ENCODE results near the gene DEPP1.
A peak's percentile ranks its signal among the peaks of the same experiment; 100 is the strongest.

Gene DEPP1

DNA sequence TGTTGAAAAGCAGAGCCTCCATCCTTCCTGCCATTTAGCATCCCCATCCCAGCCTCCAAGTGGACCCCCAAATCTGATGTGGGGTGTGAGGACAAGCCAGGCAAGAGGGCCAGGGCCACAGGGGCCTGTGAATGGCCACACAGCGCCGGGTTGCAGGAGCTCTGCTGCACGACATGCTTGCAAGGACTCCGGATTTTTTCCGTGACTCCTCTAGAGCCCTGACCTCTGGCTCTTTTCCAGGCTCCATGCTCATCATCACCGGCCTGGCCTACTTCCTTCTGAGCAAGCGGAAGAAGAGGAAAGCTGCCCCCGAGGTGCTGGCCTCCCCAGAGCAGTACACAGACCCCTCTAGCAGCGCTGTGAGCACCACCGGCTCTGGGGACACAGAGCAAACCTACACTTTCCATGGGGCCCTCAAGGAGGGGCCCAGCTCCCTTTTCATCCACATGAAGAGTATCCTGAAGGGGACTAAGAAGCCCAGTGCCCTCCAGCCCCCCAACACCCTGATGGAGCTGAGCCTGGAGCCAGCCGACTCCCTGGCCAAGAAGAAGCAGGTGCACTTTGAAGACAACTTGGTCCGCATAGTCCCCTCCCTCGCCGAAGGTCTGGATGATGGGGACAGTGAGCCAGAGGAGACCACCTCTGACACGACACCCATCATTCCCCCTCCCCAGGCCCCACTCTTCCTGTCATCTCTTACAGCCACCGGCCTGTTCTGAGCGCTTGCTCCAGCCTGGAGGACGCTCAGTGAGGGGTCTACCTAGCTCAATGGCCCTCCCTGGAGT lies 44.0 kb downstream of the DEPP1 start:
- TF ChIP-seq, protein P1, sequence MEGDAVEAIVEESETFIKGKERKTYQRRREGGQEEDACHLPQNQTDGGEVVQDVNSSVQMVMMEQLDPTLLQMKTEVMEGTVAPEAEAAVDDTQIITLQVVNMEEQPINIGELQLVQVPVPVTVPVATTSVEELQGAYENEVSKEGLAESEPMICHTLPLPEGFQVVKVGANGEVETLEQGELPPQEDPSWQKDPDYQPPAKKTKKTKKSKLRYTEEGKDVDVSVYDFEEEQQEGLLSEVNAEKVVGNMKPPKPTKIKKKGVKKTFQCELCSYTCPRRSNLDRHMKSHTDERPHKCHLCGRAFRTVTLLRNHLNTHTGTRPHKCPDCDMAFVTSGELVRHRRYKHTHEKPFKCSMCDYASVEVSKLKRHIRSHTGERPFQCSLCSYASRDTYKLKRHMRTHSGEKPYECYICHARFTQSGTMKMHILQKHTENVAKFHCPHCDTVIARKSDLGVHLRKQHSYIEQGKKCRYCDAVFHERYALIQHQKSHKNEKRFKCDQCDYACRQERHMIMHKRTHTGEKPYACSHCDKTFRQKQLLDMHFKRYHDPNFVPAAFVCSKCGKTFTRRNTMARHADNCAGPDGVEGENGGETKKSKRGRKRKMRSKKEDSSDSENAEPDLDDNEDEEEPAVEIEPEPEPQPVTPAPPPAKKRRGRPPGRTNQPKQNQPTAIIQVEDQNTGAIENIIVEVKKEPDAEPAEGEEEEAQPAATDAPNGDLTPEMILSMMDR (IDR thresholded peaks at IDR 0.05), result no peak
- no peak for TF ChIP-seq ZFX (IDR thresholded peaks at IDR 0.05; ENCODE audit: borderline replicate concordance)
- no peak overlapping the region for H3K27ac ChIP-seq

DNA sequence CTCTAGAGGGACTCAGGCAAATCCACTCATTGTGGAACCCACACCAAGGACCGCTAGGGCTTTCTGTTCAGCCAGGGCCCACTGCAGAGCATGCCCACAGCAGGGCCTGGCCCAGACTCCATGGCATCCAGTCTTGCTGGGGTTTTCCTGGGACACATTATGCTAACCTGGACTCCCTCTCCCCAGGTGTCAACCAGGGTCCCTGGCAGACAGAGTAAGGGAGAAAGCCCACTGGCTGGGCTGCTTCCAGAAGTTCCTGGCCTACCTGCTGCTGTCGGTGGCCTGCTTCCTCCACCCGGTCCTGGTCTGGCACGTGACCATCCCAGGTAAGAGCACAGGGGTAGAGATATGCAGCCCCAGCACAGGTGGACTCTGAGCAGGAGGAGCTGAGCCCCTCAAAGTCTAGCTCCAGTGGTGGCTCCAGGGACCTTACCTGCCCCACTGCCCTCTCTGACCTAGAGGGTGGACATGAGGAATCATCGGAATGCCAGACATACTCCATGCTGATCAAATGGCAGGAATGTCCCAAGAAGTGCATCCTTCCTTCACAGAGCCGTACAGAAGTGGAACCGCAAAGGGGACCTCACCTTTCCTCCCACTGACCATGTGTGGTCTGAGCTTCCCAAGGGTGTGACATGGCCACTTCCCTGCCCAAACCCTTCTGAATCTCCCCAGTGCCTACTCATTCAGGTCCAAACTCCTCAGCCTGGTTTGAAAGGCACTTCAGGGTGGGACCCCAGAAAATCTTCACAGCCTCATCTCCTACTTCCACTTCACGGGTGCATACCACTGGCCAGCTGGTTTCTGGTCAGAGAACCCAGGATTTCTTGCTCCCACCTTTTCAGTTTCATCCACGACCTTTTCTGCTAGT lies 44.9 kb downstream of the DEPP1 start:
- TF ChIP-seq ZFX (IDR thresholded peaks at IDR 0.05; ENCODE audit: borderline replicate concordance), result no peak
- TF ChIP-seq, protein P1 (IDR thresholded peaks at IDR 0.05), result no peak
- no peak overlapping the region for H3K27ac ChIP-seq

DNA sequence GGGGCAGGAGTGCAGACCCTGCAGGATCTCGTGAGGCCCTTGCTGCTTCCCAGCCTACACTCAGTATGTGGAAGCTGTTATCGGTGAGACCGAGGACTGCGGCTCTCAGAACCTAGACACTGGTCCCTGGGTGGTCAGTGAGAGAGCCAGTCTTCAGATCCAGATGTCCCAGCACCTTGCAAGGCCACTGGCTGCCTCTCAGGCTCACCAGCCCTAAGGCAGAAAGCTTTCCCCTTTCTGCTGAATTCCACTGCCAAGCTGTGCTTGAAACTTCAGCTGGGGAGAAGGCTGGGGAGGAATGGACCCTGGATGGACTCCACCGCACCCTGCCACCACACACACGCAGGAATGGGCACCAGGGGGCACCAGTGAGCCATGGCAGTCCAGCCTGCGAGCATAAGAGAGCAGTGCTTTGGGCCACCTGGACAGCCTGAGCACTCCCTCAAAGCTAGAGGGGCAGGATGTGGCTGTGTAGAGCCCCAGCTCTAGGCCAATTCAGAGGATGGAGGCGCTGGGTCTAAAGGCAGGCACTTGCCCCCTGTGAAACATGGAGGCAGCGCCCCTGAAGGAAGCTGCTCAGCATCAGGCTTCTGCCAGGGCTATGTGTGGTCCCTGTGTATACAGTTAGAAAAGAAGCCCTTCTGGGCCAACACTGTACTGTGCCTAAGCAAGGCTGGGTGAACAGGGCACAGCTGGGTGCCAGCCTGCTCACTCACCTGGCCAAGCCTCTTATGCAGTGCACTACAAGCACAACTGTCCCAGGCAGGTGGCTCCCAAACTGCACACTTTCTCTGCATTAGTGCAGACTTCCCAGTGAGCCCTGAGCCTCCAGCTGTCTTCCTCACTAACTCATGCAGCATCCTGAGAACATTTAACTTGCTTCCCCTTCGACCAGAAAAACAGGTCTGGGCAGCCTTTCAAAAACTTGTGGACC lies 45.8 kb downstream of the DEPP1 start:
- H3K27ac ChIP-seq, result no peak overlapping the region
- TF ChIP-seq, protein P1 (IDR thresholded peaks at IDR 0.05), result peak; percentile 96
- no peak for TF ChIP-seq ZFX (IDR thresholded peaks at IDR 0.05; ENCODE audit: borderline replicate concordance)

DNA sequence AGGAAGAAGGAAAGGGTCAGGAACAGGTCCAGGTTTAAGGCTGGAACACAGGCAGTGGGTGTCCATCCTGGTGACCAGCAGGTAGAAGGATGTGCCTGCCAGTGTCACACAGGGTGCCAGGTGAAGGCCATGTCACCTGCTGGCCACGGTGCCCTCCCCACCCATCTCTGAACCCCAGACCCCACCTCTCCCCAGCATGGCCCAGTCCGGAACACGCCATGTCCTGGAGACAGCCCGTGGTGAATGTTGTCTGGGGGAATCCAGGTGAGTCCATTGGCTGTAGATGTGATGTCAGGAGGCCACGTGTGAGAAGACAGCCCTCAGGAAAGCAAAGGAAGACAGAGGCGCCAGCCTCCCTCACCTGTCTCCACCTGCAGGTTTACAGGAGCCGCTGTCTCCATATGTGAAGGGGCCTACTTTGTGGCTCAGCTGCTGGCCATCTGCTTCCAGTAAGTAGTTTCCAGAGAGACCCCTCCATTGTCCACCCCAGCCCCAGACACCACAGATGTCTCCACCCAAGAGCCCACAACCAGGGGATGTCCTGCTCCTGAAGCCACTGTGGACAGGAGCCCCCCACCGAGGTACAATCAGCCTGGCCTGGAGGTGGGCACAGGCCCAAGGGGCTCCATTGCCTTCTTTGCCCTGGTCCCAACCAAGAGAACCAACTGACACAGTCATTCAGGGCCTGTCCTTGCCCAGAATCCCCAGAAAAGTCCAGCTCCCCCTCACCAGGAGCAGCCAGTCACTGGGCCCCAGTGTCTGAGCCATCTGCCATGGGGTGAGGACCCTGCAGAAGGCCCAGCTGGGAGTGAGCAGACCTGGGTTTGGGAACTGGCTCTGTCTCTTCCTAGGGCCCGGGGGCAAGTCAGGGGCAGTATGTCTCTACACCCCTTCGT lies 46.7 kb downstream of the DEPP1 start:
- no peak for TF ChIP-seq ZFX (IDR thresholded peaks at IDR 0.05; ENCODE audit: borderline replicate concordance)
- no peak overlapping the region for H3K27ac ChIP-seq

DNA sequence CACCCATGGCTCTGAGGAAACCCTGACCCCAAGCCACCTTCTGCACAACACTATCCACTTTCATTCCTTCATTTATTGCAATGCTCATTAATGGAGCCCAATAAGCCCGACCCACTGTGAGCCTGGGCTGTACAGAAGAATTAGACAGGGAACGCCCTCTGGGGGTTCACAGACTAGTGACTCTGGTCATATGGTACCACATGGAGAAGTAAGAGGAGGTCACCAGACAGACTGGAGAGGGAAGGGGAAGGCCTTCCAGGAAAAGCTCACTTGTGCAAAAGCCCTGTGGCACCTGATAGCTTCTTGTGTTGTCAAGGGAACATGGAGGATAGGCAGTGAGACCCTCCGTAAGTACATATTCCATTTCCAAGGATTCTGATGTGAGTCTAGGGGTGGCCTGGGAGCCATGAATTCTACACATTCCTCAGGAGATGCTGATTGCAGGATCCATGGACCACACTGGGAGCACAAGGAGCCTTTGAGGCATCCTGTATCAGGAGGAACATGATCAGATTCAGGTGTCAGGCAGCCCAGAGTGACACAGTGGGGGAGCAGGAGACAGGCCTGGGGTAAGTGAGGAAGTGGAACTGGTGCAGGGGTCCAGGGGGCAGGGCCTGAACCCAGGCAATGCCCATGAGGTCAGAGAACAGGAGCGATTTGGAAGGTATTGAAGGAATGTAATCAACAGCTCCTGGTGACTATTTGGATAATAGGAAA lies 47.5 kb downstream of the DEPP1 start:
- no peak overlapping the region for H3K27ac ChIP-seq

More for the DNA sequence above, 47.5 kb downstream of the DEPP1 start:
- TF ChIP-seq, protein P1 (IDR thresholded peaks at IDR 0.05), result no peak
- TF ChIP-seq ZFX (IDR thresholded peaks at IDR 0.05; ENCODE audit: borderline replicate concordance), result no peak

Measured in 22Rv1 (cell line).